Measurements from ENCODE around the gene ANKRD53. TPM values are rescaled to one million over a fixed set of nuclear protein-coding genes. Genes with fewer than 3 reads are reported as not detected.

ANKRD53 gene, protein sequence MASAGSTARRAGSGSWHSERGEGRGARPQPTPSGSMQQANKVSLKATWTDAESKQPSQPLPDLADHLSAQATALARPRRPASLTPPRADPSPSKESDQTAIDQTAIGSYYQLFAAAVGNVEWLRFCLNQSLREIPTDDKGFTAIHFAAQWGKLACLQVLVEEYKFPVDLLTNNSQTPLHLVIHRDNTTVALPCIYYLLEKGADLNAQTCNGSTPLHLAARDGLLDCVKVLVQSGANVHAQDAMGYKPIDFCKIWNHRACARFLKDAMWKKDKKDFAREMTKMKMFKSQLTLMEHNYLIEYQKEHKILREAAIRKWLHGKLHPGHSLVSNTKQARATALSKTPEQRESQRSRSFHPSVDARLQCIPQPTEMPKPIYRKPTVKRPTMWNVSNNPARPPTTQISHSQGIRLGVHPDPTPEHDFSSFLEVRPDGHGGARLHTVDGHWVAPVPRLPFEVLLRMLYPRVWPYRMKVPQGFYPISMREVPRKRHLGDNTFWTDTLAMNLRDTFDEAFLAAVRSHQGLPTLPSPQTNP
- not detected in 2 replicates for total RNA-seq (2014; rRNA removed; shearing (Covaris generic))

DNA sequence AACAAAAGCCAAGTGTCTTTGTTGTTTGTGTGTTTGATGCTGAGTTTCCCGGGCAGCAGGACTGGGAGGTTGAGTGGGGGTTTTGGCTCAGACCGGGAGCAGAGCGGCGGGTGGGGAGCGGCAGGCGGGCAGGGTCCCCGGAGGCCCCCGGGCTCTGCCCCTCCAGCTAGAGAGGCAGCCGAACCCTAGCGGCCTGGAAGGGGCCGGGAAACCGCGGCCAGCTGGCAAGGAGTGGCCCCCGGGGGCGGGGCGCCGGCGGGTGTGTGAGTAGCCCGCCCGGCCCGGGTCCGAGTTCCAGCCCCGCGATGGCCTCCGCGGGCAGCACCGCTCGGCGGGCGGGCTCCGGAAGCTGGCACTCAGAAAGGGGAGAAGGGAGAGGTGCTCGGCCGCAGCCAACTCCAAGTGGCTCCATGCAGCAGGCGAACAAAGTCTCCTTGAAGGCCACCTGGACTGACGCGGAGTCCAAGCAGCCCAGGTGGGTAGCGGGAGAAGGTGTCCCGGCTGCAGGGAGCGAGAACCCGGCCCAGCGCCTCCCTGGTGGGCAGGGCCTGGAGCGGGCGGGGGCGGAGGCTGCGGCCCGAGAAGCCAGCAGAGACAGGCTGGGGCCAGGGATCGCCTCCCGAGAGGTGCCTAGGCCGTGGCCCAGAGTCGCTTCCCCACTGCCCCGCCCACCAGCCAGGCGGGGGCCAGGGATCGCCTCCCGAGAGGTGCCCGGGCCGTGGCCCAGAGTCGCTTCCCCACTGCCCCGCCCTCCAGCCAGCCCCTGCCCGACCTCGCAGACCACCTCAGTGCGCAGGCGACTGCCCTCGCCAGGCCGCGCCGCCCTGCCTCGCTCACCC, at the start of gene ANKRD53:
Gene ANKRD53, plus strand, starts transcription at position 290 of the 839 bp plus-strand sequence. Its CDS starts 16 bp downstream, at position 306.
- no peak for DNase-seq (ENCODE audit: low spot score)

DNA sequence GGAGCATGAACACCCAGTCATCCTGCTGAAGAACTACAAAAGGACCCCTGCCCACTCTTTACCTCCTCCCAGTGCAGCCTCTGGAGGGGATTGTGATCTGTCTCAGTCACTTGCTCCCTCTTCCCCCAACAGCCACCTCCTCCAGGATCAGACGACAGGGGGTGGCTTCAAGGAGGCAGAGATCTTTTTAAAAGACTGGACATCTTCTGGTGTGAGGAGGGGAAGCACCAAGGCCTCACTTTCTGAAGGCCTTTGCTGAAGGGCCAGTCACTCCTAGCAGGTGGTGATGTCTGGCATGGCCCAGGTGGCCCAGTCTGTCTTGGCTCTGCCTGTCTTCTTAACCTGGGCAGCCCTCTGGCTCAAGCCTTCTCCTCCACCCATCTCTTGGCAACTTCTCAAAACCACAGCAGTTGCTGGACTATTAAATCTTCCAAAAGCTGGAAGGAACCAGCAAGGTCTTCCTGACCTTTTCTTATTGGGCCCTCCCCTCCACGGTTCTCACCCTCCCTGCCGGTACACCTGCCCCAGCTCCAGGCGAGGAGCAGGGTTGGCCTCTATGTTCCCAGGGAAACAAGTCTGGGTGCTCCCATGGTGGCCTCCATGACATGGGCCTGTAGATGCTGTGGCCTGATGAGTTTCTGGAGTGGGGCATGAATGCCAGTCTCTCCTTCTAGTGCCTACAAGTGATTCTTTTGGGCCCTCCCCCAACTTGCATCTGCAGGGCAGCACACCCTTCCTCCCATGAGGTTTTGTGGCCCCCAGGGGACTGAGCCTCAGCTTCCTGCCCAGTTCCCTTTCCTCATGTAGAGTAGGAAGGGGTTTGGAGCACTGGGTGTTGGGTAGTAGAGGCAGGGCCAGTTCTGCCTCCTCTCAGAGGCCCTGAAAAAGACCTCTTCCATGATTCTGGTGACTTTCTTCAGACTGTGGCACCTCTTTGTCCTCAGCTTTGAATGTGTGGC, 47.8 kb upstream of the ANKRD53 start:
- DNase-seq (ENCODE audit: low spot score), result peak; percentile 2

DNA sequence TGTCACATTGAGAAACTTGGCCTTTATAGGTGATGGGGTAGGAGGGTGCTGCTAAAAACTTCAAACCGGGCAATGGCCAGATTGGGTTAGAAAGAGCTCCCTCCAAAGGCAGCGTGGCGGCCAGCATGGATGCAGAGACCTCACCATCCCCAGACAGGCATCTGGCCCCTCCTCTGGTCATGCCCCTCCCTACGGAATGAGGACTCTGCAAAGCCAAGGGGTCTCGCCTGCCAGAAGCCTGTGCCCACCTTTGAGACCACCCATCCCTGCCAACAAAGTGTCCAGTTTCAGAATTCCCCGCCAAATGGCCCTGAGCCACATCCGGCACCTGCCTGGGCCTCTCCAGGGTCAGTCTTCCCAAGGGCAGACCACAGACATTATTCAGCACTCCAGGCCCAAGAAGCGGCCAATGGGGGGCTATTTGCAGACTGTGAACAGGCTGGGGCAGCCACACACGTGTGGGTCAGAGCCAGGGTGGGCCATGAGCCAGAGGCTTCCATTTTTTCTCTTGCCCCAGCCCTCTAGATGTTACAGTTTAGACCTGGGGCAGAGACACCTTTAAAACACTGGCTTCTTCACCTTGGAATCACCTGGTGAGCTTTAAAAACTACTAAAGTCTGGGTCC, 46.9 kb upstream of the ANKRD53 start:
- DNase-seq (ENCODE audit: low spot score), result peak; percentile 1

DNA sequence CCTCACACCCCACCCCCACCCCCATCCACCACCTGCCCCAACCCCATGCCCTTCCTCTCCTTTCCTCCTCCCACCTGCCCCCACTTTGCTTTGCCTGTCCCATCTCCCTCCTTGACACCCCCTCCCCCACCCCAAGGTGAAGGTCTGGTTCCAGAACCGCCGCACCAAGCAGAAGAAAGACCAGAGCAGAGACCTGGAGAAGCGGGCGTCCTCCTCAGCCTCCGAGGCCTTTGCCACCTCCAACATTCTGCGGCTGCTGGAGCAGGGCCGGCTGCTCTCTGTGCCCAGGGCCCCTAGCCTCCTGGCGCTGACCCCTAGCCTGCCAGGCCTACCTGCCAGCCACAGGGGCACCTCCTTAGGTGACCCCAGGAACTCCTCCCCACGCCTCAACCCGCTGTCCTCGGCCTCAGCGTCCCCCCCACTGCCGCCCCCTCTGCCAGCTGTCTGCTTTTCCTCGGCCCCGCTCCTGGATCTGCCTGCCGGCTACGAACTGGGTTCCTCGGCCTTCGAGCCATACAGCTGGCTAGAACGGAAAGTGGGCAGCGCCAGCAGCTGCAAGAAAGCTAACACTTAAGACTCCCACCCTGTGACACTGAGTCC, 45.7 kb upstream of the ANKRD53 start:
- peak; percentile 3 for DNase-seq (ENCODE audit: low spot score)

DNA sequence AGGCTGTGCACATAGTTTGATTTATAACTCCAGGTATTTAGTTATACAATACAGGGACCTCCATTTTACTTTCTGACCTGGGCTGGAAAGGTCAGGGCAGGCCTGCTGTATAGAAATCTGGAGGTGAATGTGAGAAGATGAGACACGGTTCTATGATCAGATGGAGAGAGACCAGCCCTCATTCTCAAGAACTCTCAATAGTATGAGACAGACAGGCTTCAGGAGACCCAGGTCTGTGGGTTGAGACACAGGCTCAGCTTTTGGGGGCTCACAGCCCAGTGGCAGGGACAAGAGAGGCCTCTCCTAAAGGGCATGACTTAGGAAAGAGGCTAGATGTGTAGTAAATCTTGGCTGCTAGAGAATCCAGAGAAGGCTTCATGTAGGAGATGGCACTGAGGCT, 43.4 kb upstream of the ANKRD53 start:
- peak; percentile 1 for DNase-seq (ENCODE audit: low spot score)

DNA sequence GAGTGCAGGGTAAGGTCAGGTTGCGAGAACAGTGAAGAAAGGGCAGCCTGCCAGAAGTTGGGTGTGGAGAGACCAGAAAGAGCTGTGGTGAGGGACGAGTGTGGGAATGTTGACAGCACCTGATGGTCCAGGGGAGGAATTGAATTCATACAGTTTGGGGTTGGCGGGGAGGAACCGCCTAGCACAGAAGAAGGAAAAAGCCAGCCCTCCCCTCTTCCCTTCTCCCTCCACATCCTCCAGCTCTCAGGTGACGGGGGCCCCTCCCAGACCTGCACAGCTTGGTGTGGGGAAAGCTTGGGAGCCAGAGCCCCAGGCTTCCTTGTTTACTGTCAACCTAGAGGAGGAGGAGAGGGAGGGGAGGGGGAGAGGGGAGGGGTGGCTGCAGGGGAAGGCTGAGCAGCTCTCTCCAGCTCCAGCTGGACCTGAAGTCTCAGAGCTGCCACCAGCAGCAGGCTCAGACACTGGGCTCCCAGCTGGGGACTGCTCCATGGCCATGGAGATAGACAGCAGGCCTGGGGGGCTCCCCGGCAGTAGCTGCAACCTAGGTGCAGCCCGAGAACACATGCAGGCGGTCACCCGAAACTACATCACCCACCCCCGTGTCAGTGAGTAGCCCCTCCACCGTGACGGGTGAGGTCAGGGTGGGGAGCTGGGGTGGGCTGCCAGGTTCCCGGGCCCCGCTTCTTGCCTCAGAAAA, 42.8 kb upstream of the ANKRD53 start, which contains the start of gene ATP6V1B1:
Gene ATP6V1B1, plus strand, starts transcription at position 433 of the 697 bp plus-strand sequence. Its CDS starts 55 bp downstream, at position 488.
- DNase-seq (ENCODE audit: low spot score), result peak; percentile 14

DNA sequence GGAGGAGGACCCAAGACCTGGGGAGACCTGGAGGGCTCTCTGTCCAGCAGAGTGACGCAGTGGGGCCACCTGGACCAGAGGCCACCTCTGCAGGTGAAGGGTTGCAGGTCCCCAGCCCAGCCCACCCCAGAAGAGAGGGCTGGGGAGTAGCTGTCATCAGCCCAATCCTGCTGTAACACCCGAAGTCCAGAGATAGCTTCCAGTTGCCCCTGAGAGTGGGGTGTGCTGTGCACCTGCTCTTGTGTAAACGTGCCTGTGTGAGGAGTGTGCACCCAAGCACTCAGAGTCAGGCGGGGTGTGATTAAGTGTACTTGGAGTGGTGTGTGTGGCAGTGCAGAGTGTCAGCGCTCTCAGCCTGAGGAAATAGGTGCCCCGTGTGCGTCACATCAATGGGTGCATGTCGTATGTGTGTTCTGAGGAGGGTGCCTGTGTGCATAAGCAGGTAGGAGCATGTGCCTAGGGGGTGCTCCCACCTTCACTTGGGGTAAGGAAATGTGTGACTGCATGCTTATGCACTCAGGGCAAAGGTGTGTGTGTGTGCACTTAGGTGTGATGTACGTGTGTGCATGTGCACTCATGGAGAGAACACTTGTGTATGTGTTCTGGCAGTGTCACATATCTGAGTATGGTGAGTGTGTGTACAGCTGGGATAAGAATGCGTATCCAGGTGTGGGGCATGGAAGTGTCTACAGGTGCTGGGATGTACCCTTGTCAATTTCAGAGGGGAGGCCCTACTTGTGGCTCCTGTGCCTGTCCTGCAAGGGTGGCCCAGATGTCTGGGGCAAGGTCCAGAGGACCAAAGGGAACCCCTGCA, 42.1 kb upstream of the ANKRD53 start:
- no peak for DNase-seq (ENCODE audit: low spot score)

DNA sequence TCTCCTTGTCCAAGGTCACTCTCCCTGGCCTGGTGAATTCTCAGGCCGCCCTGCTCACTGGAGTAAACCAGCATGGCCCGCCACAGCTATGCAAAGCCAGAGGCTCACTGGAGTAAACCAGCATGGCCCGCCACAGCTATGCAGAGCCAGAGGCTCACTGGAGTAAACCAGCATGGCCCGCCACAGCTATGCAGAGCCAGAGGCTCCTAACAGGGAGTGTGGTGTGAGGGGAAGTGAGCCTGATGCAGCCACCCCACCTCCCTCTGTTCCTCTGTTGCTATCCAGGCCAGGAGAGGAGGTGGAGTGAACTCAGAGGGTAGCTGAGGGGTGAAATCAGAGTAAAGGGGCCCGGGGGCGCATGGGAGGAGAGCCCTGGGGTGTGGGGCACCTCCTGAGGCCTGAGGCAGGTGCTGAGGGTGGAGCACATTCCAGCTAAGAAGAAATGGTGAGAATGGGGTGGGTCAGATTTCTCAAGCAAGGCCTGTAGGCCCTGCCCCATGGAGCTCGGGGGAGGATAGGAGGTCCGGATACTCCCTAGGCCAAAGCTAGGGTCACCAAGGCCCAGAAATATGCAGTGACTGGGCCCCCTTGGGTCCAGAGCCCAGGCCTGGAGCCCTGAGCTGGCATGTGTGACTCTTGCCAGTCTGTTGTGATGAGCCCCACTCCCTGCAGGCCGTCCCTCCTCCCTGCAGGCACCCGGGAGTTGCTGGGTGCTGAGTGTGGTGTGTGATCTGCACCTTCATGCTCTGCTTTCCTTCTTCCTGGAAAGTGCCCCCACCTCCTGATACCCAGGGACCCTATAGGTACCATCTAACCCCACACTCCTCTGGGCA, 41.2 kb upstream of the ANKRD53 start:
- DNase-seq (ENCODE audit: low spot score), result no peak

DNA sequence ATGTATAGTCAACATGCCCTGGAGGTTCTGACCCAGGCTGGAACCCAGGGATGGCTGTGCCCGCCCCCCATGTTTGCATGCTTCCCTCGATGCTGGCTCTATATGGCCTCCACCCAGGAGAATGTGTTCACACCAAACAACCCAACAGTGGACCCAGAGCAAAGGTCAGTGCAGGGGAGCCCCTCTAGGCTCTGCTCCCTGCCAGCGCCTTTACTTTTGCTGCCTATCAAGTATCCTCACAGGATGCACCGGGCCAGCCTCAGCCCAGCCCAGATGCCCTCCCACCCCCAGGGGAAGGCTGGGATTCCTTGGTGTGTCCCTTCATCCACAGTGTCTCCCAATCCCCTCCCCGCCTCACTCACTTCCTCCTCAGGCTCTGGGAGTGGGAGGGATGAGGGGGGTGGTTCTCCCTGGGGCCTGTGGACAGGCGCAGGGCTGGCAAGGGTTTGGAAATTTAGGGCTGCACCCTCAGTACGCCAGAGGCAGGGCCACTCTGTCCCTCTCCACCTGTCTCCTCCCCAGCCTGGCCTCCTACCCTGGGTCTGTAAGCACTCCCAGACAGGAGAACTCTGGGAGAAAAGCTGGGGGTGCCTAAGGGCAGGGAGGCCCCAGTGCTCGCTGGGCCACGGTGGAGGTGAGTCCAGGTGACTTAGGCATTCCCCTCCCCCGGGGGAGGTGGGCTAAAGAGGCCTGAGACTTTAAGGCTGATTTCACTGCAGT, 40.4 kb upstream of the ANKRD53 start:
- DNase-seq (ENCODE audit: low spot score), result no peak

DNA sequence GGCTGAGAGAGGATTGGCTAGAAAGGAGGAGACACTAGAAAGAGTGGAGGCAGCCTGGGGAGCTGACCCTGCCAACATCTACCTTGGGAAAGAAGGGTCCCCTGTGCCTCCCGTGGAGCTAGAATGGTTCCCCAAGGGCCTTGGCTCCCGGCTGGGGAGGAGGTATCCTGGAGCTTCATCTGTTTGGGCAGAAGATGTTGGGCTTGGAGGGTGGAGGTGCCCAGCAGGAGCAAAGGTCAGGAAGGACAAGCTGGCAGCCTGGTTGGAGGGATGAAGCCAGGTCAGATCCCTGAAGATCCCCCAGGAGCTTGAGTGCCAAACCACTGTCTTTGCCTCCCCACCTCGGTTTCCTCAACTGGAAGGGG, 39.9 kb upstream of the ANKRD53 start:
- DNase-seq (ENCODE audit: low spot score), result no peak

DNA sequence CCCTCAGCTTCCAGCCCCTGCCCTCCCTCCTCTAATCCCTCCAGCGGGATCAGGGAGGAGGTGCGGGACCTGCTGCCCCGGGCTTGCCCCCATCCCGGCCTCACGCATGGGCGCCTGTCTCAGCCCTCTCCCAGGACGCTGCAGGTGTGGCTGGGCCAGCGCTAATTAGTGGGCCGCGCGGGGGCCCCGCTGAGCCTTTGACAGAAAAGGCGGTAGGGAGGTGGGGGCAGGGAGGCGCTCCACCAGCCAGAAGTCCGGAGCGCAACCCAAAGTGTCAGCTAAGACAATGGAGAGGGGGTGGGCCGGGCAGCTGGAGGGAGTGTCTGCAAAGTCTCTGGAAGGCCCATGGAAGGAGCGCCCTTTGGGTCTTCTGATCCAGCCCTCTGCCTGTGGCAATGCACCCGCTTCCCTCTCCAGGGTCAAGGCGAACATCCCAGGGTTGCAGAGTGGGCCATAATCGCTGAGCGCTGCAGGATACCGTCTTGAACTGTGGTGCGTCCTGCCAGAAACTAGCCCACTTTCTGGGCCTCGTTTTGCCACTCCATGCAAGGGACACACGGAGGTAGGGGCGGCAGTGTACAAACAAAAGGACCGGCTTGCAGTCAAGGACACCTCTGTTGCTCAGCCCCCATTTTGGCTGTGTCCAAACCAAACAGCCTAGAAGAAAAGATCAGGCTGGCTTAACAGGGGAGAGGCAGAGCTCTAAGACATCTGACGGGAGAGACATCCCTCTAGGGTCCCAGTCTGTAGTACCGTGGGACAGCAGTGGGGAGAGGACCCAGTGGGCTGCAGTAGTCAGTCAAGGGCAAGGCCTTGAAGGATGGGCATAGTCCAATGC, 39.2 kb upstream of the ANKRD53 start:
- no peak for DNase-seq (ENCODE audit: low spot score)

DNA sequence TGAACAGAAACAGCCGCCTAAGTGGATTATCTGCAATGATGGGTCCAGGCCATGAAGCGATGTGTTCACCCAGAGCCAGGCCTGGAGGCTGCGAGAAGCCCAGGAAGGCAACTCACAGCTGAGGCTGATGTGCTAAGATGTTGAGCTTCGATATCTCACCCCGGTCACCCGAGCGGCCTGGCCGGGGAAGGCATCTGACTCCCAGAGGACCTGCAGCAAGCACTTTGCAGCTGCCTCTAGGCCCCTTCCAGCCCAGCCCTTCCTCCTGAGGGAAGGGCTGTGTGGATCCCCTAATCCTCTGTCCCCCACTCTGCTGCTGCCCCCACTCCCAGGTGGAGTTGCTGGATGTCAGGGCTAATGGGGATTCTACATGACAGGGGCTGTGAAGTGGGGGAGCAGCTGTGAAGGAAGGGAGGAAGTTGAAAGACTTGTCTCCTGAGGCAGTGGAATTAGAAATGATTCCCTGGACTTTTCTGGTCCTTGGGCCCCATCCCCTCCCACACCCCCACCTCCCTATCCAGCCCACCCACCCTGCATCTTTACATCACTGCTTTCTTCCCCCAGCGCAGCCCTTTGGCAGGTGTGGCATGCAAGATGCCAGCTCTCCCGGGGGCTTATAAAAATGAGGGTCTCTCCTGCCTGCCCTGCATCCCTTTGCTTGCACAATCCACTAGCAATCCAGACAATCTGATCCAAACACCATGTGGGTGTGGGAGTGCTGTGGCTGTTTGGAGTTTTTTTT, 38.4 kb upstream of the ANKRD53 start:
- DNase-seq (ENCODE audit: low spot score), result no peak

DNA sequence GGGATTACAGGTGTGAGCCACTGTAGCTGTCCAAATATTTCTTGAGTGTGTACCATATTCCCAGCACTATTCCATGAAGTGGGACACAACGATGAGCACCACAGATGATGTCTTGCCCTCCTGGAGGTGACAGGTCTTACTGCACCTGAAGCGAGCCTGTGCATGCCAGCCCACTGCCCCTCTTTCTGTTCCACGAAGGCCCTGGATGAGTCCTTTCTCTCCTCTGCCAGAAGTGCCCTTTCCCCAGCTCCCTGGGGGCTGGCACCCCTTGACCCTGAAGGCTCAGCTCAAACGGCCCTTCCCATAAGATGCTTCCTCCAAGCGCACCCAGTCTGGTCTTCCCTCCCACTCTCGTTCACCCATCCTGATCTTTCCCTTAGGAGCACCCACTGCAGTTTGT, 37.2 kb upstream of the ANKRD53 start:
- no peak for DNase-seq (ENCODE audit: low spot score)

DNA sequence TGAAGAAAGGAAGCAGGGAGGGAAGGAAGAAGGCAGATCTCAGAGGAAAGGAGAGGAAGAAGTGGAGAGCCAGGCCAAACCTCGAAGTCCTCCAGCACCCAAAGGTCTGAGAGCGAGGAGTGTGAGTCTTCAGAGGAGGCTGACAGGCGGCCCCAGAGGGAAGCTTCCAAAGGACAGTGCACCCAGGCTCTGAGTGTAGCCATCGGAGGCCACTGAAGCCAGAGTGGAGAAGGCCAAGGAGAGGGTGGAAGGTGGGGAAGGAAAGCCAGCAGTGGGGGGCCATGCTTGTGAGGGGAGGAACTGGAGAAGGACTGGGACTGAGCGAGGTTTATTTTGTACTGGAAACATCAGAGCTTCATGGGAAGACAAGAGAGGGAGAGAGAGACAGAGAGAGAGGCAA, 36.7 kb upstream of the ANKRD53 start:
- no peak for DNase-seq (ENCODE audit: low spot score)

DNA sequence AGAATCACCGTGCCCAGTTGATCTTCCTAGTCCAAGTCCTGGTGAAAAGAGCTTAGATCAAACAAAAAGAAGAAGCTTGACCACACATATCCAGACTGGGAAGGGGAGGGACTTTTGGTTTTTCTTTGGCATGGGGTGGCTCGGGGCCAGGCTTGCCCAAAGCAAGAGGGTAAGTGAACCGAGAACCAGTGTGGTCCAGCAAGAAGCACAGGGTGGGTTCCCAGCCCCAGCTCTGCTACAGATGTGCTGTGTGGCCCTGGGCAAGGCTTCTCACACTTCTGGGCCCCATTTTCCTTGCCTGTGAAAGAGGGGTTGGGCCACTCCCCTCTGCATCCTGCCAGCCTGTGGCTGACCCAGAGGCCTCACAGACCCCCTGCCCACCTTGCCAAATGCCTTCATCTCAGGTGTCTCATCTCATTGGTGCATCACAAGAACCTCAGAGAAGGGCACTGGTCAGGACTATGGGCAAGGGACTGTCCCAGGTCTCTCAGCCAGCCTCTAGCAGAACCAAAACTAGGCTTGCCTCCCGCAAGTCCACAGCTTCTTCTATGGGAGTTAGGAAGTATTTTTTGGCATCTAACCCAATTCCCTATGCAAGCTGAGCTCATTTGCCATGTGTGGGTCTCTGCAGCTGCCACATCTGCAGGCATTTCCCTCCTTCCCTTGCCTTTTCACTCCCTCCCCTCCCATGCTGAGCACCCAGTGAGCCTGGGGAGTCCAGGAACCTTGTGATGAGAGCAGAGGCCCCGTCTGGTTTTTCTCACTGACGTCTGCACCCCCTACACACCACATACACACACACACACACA, 35.8 kb upstream of the ANKRD53 start:
- no peak for DNase-seq (ENCODE audit: low spot score)

Data from H4 (cell line).